ENCODE results near the gene SH2D1B.

The SH2D1B gene

DNA sequence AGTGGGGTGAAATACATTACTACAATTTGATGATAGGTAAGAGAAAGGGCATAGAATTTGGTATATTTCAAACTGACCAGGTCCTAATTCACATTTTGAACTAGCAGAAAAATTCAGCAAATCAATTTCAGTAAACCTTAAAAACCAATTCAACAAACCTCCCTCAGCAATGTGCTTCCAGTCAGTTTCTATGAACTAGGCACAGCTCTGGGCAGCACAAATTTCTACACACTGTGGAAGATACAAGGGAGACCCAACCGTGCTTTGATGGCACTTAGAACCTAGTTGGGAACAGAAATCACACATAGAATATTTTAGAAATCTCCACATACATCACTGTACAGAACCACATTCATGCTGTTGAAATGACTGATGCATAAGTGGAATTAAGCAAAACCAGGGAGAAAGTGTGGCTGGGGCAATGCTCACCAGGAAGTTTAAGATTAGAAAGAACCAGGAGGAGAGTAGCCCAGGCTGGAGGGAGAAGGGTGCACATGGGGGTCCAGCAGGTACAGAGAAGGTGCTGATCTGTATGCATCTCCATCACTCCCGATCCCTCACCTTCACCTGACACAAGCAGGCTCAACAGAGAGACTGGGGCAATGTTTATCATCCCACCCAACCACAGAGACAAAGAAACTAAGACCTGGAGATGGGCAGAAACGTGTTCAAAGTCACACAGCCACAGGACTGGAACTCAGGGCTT is 15.6 kb downstream of the SH2D1B start:
- DNase-seq (ENCODE audit: insufficient read length) (no peak), FAIRE-seq (no peak)
- no peak for TF ChIP-seq TAF1 (IDR thresholded peaks at IDR 0.05; ENCODE audit: borderline replicate concordance, low read depth, low read length)

GRCh38 chr1:162391790-162392563 is 20.0 kb downstream of the SH2D1B start:
- FAIRE-seq (peak; percentile 63), DNase-seq (ENCODE audit: insufficient read length) (no peak)
- TF ChIP-seq TAF1 (IDR thresholded peaks at IDR 0.05; ENCODE audit: borderline replicate concordance, low read depth, low read length) (no peak), POLR2A (IDR thresholded peaks at IDR 0.05; ENCODE audit: low read depth, low read length) (no peak), POLR2AphosphoS5 (IDR thresholded peaks at IDR 0.05; ENCODE audit: low read depth, low read length) (no peak)

- no peak for FAIRE-seq
- TF ChIP-seq POLR2AphosphoS5 (IDR thresholded peaks at IDR 0.05; ENCODE audit: low read depth, low read length) (no peak), POLR2A (IDR thresholded peaks at IDR 0.05; ENCODE audit: low read depth, low read length) (no peak), TAF1 (IDR thresholded peaks at IDR 0.05; ENCODE audit: borderline replicate concordance, low read depth, low read length) (no peak)
- no peak for DNase-seq (ENCODE audit: insufficient read length)
Observed at GRCh38 chr1:162390396-162391185, 21.3 kb downstream of the SH2D1B start.

GRCh38 chr1:162389971-162390370 is 22.0 kb downstream of the SH2D1B start:
- no peak for FAIRE-seq
- no peak for TF ChIP-seq POLR2AphosphoS5 (IDR thresholded peaks at IDR 0.05; ENCODE audit: low read depth, low read length)
- TF ChIP-seq POLR2A (IDR thresholded peaks at IDR 0.05; ENCODE audit: low read depth, low read length), result no peak
- TF ChIP-seq TAF1 (IDR thresholded peaks at IDR 0.05; ENCODE audit: borderline replicate concordance, low read depth, low read length), result no peak
- DNase-seq (ENCODE audit: insufficient read length), result no peak

- no peak for DNase-seq (ENCODE audit: insufficient read length)
- no peak for FAIRE-seq
- no peak for TF ChIP-seq POLR2A (IDR thresholded peaks at IDR 0.05; ENCODE audit: low read depth, low read length)
- no peak for TF ChIP-seq TAF1 (IDR thresholded peaks at IDR 0.05; ENCODE audit: borderline replicate concordance, low read depth, low read length)
- no peak for TF ChIP-seq POLR2AphosphoS5 (IDR thresholded peaks at IDR 0.05; ENCODE audit: low read depth, low read length)
Observed at GRCh38 chr1:162389021-162389818, 22.7 kb downstream of the SH2D1B start.

DNA sequence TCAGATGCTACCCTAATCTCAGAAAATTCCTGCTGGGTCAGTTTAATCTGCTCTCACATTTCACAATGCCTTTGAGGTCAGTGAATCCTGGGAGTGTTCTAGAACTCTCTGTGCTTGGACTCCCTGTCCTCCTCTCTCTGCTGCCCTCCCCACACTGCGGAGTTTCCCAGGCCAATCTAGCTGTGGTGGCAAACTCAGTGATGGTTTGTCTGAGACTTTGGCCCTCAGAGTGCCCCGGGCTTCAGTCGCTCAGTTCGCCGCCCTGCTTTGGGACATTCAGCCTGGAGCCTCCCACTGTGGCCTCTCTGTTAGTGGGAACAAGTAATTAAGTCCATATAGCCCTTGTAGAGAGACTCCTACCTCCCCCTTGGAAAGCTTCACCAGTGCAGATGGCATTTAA is 23.3 kb downstream of the SH2D1B start:
- TF ChIP-seq POLR2A (IDR thresholded peaks at IDR 0.05; ENCODE audit: low read depth, low read length) (no peak), TAF1 (IDR thresholded peaks at IDR 0.05; ENCODE audit: borderline replicate concordance, low read depth, low read length) (no peak), POLR2AphosphoS5 (IDR thresholded peaks at IDR 0.05; ENCODE audit: low read depth, low read length) (no peak)
- FAIRE-seq (no peak), DNase-seq (ENCODE audit: insufficient read length) (no peak)

DNA sequence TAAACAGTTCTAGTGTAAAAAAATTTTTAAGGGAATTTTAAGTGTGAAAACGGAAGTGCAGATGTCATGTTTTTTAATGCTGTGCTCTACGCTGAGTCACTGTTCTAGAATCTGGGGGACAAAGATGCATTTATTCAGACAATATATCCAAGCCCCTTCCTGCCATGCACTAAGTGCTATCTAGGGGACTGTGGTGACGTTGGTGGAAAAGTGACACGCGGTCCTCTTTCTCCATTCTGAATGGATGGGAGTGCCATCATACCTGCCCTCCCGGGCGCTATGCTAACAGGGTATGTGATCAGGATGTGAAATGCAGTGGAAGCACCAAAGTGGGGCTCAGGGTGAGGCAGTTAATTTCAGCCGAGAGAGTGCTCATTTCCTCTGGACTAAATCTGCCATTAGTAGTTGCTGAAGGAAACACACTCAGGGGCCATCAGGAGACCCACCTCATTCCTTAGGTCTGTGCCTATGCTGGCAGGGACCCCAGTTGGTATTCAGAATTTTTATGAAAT is 23.8 kb downstream of the SH2D1B start:
- TF ChIP-seq POLR2AphosphoS5 (IDR thresholded peaks at IDR 0.05; ENCODE audit: low read depth, low read length) (no peak), POLR2A (IDR thresholded peaks at IDR 0.05; ENCODE audit: low read depth, low read length) (no peak), TAF1 (IDR thresholded peaks at IDR 0.05; ENCODE audit: borderline replicate concordance, low read depth, low read length) (no peak)
- no peak for DNase-seq (ENCODE audit: insufficient read length)
- no peak for FAIRE-seq

- DNase-seq (ENCODE audit: insufficient read length), result no peak
- TF ChIP-seq POLR2AphosphoS5 (IDR thresholded peaks at IDR 0.05; ENCODE audit: low read depth, low read length), result no peak
- TF ChIP-seq TAF1 (IDR thresholded peaks at IDR 0.05; ENCODE audit: borderline replicate concordance, low read depth, low read length), result no peak
- no peak for TF ChIP-seq POLR2A (IDR thresholded peaks at IDR 0.05; ENCODE audit: low read depth, low read length)
- no peak for FAIRE-seq
Observed at GRCh38 chr1:162387226-162388082, 24.5 kb downstream of the SH2D1B start.

DNA sequence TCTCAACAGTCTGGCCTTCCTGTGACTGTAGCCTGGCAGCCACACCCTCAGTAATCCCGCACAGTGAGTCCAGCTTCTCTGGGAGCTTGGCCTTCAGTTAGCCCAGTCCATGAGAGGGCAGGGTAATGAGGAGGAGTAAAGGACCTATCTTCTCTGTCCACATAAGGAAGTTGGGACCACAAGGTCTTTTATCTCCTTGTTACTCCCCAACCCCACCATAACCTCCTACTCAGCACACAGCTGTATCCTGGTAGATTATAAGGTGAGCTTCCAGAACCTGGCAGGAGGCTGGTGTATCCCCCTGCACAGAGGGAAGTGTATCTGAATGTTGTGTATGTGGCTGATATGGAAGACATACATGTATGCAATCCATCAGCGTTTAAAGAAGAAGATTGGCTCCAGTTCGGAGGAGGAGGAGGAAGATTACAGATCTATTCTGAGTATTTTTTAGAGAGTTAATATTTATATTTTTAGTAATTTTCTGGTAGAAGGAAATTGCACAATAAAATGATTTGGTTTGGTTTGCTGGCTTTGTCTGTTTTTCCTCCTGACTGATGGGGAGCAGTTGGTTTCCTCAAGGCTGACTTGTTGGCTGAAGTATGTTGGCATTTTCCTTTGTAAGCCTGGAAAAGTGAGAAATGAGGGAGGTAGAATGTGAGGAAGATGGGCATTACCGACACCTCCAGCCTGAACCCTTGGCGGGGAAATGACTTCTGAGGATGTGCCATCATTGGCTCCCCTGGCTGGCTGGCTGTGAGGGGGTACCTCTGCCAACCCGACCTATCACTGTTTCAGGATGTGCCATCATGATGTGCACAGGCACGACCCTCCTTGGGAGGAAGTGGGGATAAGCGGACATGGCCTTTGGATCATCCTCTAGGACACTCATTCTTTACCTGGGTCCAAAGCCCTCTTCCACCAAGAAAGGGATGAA is 25.4 kb downstream of the SH2D1B start:
- no peak for TF ChIP-seq POLR2AphosphoS5 (IDR thresholded peaks at IDR 0.05; ENCODE audit: low read depth, low read length)
- no peak for TF ChIP-seq POLR2A (IDR thresholded peaks at IDR 0.05; ENCODE audit: low read depth, low read length)
- no peak for TF ChIP-seq TAF1 (IDR thresholded peaks at IDR 0.05; ENCODE audit: borderline replicate concordance, low read depth, low read length)
- DNase-seq (ENCODE audit: insufficient read length) (no peak), FAIRE-seq (no peak)
